ENCODE data around the gene ARPC5L. TPM values are rescaled to one million over a fixed set of nuclear protein-coding genes. Genes with fewer than 3 reads are reported as not detected.

The ARPC5L gene
- total RNA-seq, 1 donor, result 9.8 TPM

DNA sequence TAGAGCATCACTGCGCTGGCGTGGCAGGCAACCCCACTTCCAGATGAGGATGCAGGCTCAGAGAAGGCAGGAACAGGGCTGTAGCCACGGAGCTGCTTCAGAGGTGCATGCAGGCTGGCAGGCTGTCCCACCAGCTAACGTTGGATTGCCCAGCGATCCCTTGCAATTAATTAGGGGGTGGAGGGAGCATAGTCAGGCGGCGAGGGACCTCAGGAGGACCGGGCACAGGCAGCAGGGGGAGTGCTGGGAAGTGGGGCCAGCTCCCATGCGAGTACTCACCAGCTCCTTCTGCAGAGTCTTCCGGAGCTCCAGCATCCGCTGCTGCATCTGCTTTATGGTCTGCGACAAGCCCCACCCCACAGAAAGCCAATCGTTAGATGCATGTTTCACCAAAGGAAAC, 20.3 kb downstream of the ARPC5L start:
- Histone ChIP-seq H4K20me1 (ENCODE audit: insufficient read depth, low read length) (peaks cover 25% of the 10 kb centered on the region), H3K27me3 (ENCODE audit: insufficient read depth, low read length) (no peaks in the 10 kb centered on the region), H2AFZ (ENCODE audit: low read length) (no peak overlapping the region), H3K27ac (ENCODE audit: low read depth, low read length) (no peak overlapping the region), H3K36me3 (ENCODE audit: insufficient read depth, low read length) (peaks cover 50% of the 10 kb centered on the region), H3K4me3 (ENCODE audit: insufficient read depth, low read length) (no peak overlapping the region), H3K4me1 (ENCODE audit: insufficient read depth, low read length) (peaks cover 9% of the 10 kb centered on the region), H3K79me2 (ENCODE audit: insufficient read depth, low read length) (no peaks in the 10 kb centered on the region), H3K9me3 (ENCODE audit: low read depth, low read length) (no peaks in the 10 kb centered on the region), H3K4me2 (ENCODE audit: insufficient read depth, low read length) (no peak overlapping the region)
- no peak for TF ChIP-seq CTCF (IDR thresholded peaks at IDR 0.05; ENCODE audit: extremely low read depth, low read depth, low read length)
- peak; percentile 27 for DNase-seq (ENCODE audit: insufficient read length, low spot score, missing footprints)

DNA sequence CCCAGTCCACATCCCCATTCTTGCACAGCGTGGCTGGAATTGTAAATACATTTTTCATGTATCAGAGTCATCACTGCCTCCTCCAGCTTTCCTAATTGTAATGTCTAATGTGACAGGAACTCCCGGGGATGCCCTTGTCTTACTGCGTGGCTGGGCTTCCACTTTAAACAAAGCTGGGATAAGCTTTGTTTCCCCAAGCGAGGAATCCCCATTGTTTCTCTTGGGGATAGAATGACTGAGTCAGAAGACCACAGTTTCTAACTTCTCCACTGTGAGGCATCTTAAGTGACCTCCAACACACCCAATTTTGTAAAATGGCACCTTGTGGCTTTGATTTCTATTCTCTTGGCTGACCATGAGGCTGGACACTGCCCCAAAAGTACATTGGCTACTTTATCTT, 22.4 kb downstream of the ARPC5L start:
- no peak overlapping the region for H3K4me2 ChIP-seq (ENCODE audit: insufficient read depth, low read length)
- H3K4me3 ChIP-seq (ENCODE audit: insufficient read depth, low read length), result no peak overlapping the region
- H2AFZ ChIP-seq (ENCODE audit: low read length), result no peak overlapping the region
- peaks cover 10% of the 10 kb centered on the region for H4K20me1 ChIP-seq (ENCODE audit: insufficient read depth, low read length)
- TF ChIP-seq CTCF (IDR thresholded peaks at IDR 0.05; ENCODE audit: extremely low read depth, low read depth, low read length), result no peak
- no peak overlapping the region for H3K27ac ChIP-seq (ENCODE audit: low read depth, low read length)
- H3K9me3 ChIP-seq (ENCODE audit: low read depth, low read length), result no peaks in the 10 kb centered on the region
- H3K4me1 ChIP-seq (ENCODE audit: insufficient read depth, low read length), result peaks cover 6% of the 10 kb centered on the region
- H3K79me2 ChIP-seq (ENCODE audit: insufficient read depth, low read length), result no peaks in the 10 kb centered on the region
- no peaks in the 10 kb centered on the region for H3K27me3 ChIP-seq (ENCODE audit: insufficient read depth, low read length)
- DNase-seq (ENCODE audit: insufficient read length, low spot score, missing footprints), result peak; percentile 92
- H3K36me3 ChIP-seq (ENCODE audit: insufficient read depth, low read length), result peaks cover 43% of the 10 kb centered on the region

- DNase-seq (ENCODE audit: insufficient read length, low spot score, missing footprints), result peak; percentile 26
- H3K4me3 ChIP-seq (ENCODE audit: insufficient read depth, low read length), result no peak overlapping the region
- no peak overlapping the region for H3K27ac ChIP-seq (ENCODE audit: low read depth, low read length)
- H2AFZ ChIP-seq (ENCODE audit: low read length), result no peak overlapping the region
- no peak overlapping the region for H3K4me2 ChIP-seq (ENCODE audit: insufficient read depth, low read length)
- TF ChIP-seq CTCF (IDR thresholded peaks at IDR 0.05; ENCODE audit: extremely low read depth, low read depth, low read length), result no peak
- H3K79me2 ChIP-seq (ENCODE audit: insufficient read depth, low read length), result no peaks in the 10 kb centered on the region
- H4K20me1 ChIP-seq (ENCODE audit: insufficient read depth, low read length), result peaks cover 10% of the 10 kb centered on the region
- H3K27me3 ChIP-seq (ENCODE audit: insufficient read depth, low read length), result no peaks in the 10 kb centered on the region
- H3K4me1 ChIP-seq (ENCODE audit: insufficient read depth, low read length), result peaks cover 6% of the 10 kb centered on the region
- H3K9me3 ChIP-seq (ENCODE audit: low read depth, low read length), result no peaks in the 10 kb centered on the region
- peaks cover 36% of the 10 kb centered on the region for H3K36me3 ChIP-seq (ENCODE audit: insufficient read depth, low read length)
These were observed 23.6 kb downstream of the ARPC5L start for GRCh38 chr9:124885551-124885950.

DNA sequence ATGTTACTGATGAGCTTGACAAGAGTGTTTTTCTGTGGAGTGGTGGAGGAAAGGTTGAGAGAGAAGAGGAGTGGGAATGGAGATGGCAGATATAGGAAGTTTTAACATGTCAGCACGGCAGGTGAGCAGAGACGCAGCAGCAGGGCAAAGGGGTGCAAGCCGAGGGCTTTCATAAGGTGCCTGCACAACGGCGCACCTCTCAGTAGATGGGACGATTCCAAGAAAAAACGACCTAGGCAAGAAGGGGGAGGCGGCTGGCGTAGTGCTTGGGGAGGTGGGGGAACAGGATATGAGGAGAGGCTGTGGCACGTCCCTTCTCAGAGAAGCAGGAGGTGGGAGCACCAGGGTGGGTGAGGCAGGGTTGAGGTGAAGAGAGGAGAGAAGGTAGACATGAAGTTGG, 24.5 kb downstream of the ARPC5L start:
- H3K4me3 ChIP-seq (ENCODE audit: insufficient read depth, low read length), result no peak overlapping the region

More for the DNA sequence above, 24.5 kb downstream of the ARPC5L start:
- H3K36me3 ChIP-seq (ENCODE audit: insufficient read depth, low read length), result peaks cover 37% of the 10 kb centered on the region
- no peak for TF ChIP-seq CTCF (IDR thresholded peaks at IDR 0.05; ENCODE audit: extremely low read depth, low read depth, low read length)
- peaks cover 6% of the 10 kb centered on the region for H3K4me1 ChIP-seq (ENCODE audit: insufficient read depth, low read length)
- H3K79me2 ChIP-seq (ENCODE audit: insufficient read depth, low read length), result no peaks in the 10 kb centered on the region
- H3K9me3 ChIP-seq (ENCODE audit: low read depth, low read length), result no peaks in the 10 kb centered on the region
- no peak overlapping the region for H3K27ac ChIP-seq (ENCODE audit: low read depth, low read length)
- H3K4me2 ChIP-seq (ENCODE audit: insufficient read depth, low read length), result no peak overlapping the region
- H3K27me3 ChIP-seq (ENCODE audit: insufficient read depth, low read length), result no peaks in the 10 kb centered on the region
- no peak overlapping the region for H2AFZ ChIP-seq (ENCODE audit: low read length)
- DNase-seq (ENCODE audit: insufficient read length, low spot score, missing footprints), result no peak
- H4K20me1 ChIP-seq (ENCODE audit: insufficient read depth, low read length), result peaks cover 9% of the 10 kb centered on the region

All from osteoblast (primary cell).